BLaER1 treated with 17β-estradiol and CSF1 and Interleukin-3, amounts not matched to agents 10 nM and 100 nM (cell line): ENCODE results near the gene ITCH.
"Not testable (repeated sequence)": the region's sequence is repeated elsewhere in the genome, so short reads cannot be mapped to it uniquely, and the experiment has no call there.

Source experiments
- H3K27ac ChIP-seq, 11 experiments: shearing (Covaris generic); formaldehyde crosslinking; 2 replicates each; pipeline ENCODE4 v1.8.1; 2022
- H3K27me3 ChIP-seq, 11 experiments: shearing (Covaris generic); formaldehyde crosslinking; 2 replicates each; pipeline ENCODE4 v1.8.1; 2022
- H3K36me3 ChIP-seq, 11 experiments: shearing (Covaris generic); formaldehyde crosslinking; 2 replicates each; pipeline ENCODE4 v1.8.1; 2022
- H3K4me1 ChIP-seq, 10 experiments: shearing (Covaris generic); formaldehyde crosslinking; 2 replicates each; pipeline ENCODE4 v1.8.1; 2022
- H3K4me2 ChIP-seq, 11 experiments: shearing (Covaris generic); formaldehyde crosslinking; 2 replicates each; pipeline ENCODE4 v1.8.1; 2022
- H3K4me3 ChIP-seq, 10 experiments: shearing (Covaris generic); formaldehyde crosslinking; 2 replicates each; pipeline ENCODE4 v1.8.1; 2022
- H3K9ac ChIP-seq, 11 experiments: shearing (Covaris generic); formaldehyde crosslinking; 2 replicates each; pipeline ENCODE4 v1.8.1; 2022
- H3K9me3 ChIP-seq, 11 experiments: shearing (Covaris generic); formaldehyde crosslinking; replicated peaks in 1 of 11; 2 replicates each; pipeline ENCODE4 v1.8.1; 2022
- H4K20me1 ChIP-seq, 11 experiments: shearing (Covaris generic); formaldehyde crosslinking; 2 replicates each; pipeline ENCODE4 v1.8.1; 2022
- Cebpa-rat ChIP-seq, 11 experiments: shearing (Covaris generic); IDR thresholded peaks; 2 replicates each; pipeline ENCODE4 v1.8.1; 2022

ITCH gene

DNA sequence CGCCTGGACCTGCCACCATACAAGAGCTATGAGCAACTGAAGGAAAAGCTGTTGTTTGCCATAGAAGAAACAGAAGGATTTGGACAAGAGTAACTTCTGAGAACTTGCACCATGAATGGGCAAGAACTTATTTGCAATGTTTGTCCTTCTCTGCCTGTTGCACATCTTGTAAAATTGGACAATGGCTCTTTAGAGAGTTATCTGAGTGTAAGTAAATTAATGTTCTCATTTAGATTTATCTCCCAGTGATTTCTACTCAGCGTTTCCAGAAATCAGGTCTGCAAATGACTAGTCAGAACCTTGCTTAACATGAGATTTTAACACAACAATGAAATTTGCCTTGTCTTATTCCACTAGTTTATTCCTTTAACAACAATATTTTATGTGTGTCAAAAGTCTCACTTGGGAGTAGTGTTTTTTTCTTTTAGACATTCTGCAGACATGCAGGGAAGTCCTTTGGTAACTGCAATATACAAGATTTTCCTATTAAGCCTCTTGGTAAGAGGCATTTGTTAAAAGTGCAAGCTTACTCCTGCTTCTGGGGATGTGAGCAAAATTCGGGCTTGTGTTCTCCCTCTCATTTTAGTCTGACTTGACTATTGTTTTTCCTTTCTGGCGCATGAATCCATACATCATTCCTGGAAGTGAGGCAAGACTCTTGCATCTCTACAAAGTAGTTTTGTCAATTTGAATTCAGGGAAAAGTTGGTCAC is 144.8 kb downstream of the ITCH start:
- H3K36me3 ChIP-seq, result peaks cover 73 to 99% (median 93%) of the 10 kb centered on the region in 11 experiments

GRCh38 chr20:34510575-34510974 is 147.5 kb downstream of the ITCH start:
- no peak for TF ChIP-seq Cebpa-rat (IDR thresholded peaks at IDR 0.05)
- Histone ChIP-seq H4K20me1 (peaks cover 0 to 33% (median 3%) of the 10 kb centered on the region in 11 experiments; a peak in 8 of 22 replicates), H3K9me3 (no peaks in the 10 kb centered on the region), H3K36me3 (peaks cover 49 to 81% (median 66%) of the 10 kb centered on the region in 11 experiments), H3K27ac (no peak overlapping the region), H3K27me3 (no peaks in the 10 kb centered on the region), H3K4me1 (peaks cover 9 to 25% (median 13%) of the 10 kb centered on the region in 10 experiments), H3K9ac (no peak overlapping the region), H3K4me3 (no peak overlapping the region), H3K4me2 (no peak overlapping the region)

More for the DNA sequence above, 144.8 kb downstream of the ITCH start:
- Histone ChIP-seq H3K4me1 (0 out of 20 replicates have a peak, but pooled peaks cover 0 to 5% (median 0%) of the 10 kb centered on the region in 10 experiments), H3K9ac (no peak overlapping the region), H4K20me1 (peaks cover 0 to 29% (median 3%) of the 10 kb centered on the region in 11 experiments; a peak in 8 of 22 replicates), H3K27me3 (no peaks in the 10 kb centered on the region), H3K27ac (no peak overlapping the region), H3K4me2 (no peak overlapping the region), H3K9me3 (no peaks in the 10 kb centered on the region), H3K4me3 (no peak overlapping the region)
- no peak for TF ChIP-seq Cebpa-rat (IDR thresholded peaks at IDR 0.05)

DNA sequence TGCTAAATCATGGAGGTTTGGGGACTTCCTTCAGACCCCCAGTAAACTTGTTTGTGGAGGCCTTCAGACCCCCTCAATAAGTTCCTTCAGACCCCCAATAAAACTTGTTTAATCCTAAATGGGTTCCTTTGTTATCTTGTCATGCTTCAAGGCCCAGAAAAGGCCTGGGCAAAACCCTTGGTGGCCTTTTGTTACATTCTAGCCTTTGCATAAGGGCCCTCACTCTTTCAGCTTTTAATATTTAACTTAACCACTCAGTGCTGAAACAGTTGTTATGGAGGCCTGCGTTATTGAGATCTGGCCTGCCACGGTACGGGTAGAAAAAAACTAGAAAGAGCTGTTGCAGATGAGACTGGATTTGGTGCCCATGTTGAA is 148.8 kb downstream of the ITCH start:
- H3K4me2 ChIP-seq, result no peak overlapping the region
- H3K4me1 ChIP-seq, result peaks cover 10 to 28% (median 15%) of the 10 kb centered on the region in 10 experiments
- peaks cover 36 to 68% (median 53%) of the 10 kb centered on the region in 11 experiments for H3K36me3 ChIP-seq
- H3K9me3 ChIP-seq, result no peaks in the 10 kb centered on the region
- peaks cover 0 to 22% (median 0%) of the 10 kb centered on the region in 11 experiments; a peak in 5 of 22 replicates for H4K20me1 ChIP-seq
- no peak for TF ChIP-seq Cebpa-rat (IDR thresholded peaks at IDR 0.05)
- H3K27ac ChIP-seq, result no peak overlapping the region
- no peak overlapping the region for H3K9ac ChIP-seq
- H3K27me3 ChIP-seq, result no peaks in the 10 kb centered on the region
- H3K4me3 ChIP-seq, result no peak overlapping the region

DNA sequence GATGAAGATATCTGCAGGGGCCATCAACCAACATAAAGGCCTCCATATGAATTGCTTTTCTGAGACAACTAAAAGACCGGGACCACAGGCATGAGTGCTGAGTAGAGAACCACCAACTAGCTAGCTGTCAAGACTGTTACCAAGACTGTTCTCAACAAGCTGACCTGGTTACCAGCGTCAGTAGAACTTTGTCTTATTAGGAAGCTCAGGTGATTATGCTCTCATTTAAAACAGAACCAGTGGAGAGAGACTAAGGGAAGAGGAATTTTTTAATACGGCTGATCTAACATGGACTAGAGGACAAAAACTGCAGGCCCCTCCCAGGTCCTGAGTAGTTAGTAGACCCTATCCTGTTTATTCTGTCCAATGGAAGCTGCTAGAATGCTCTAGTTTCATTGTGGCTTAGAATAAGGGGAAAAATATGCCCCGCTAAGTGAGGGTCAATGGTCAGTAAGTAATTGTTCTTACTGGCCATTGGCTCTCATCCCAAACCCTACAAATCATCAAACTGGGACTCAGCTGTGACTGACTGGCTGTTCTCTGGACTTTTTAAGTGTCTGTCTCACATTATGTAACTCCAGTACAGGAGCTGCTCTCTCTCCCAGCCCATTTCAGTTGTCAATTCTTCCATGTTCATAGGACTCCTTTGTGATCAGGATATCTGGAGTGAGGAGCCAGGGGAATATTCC is 149.3 kb downstream of the ITCH start:
- Histone ChIP-seq H3K9me3 (no peaks in the 10 kb centered on the region), H3K27ac (peak overlapping the region in 1 of 11 experiments; percentile 7; a peak in 1 of 22 replicates), H4K20me1 (peaks cover 0 to 22% (median 0%) of the 10 kb centered on the region in 11 experiments; a peak in 7 of 22 replicates), H3K4me1 (peaks cover 12 to 30% (median 17%) of the 10 kb centered on the region in 10 experiments), H3K36me3 (peaks cover 31 to 62% (median 48%) of the 10 kb centered on the region in 11 experiments), H3K4me2 (no peak overlapping the region), H3K9ac (no peak overlapping the region), H3K4me3 (no peak overlapping the region), H3K27me3 (no peaks in the 10 kb centered on the region)
- no peak for TF ChIP-seq Cebpa-rat (IDR thresholded peaks at IDR 0.05)

DNA sequence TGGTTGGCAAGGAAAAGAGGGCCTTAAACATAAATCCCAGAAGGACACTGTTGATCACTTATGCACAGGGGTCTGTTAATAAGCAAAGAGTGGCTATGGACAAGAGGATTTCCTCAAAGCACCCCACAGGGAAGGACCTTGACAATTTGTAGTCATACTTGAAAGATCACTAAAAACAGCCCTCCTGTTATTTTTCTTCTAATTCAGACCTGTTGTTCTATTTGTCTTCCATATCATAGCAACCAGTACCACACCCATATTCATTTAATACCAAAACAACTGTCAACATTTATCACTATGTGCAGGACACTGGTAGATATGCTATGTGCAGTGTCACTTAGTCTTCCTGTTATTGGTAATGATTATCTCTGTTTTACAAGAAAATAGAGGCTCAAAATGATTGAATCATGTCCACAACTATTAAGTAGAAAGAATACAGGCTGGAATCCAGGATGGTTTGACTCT is 149.9 kb downstream of the ITCH start:
- H3K27me3 ChIP-seq, result no peaks in the 10 kb centered on the region
- H3K9ac ChIP-seq, result no peak overlapping the region
- peaks cover 17 to 36% (median 23%) of the 10 kb centered on the region in 10 experiments for H3K4me1 ChIP-seq
- no peak for TF ChIP-seq Cebpa-rat (IDR thresholded peaks at IDR 0.05)
- peak overlapping the region in 1 of 11 experiments; percentile 7; a peak in 1 of 22 replicates for H3K27ac ChIP-seq
- H3K36me3 ChIP-seq, result peaks cover 25 to 56% (median 42%) of the 10 kb centered on the region in 11 experiments
- H3K4me2 ChIP-seq, result no peak overlapping the region
- H4K20me1 ChIP-seq, result peaks cover 0 to 22% (median 6%) of the 10 kb centered on the region in 11 experiments; a peak in 11 of 22 replicates
- H3K4me3 ChIP-seq, result no peak overlapping the region
- no peaks in the 10 kb centered on the region for H3K9me3 ChIP-seq

GRCh38 chr20:34514034-34514433 is 151.0 kb downstream of the ITCH start:
- H3K9me3 ChIP-seq, H3K27me3 ChIP-seq, H3K27ac ChIP-seq, H3K4me3 ChIP-seq: not testable (repeated sequence)
- Histone ChIP-seq H3K36me3 (peaks cover 20 to 53% (median 37%) of the 10 kb centered on the region in 11 experiments), H4K20me1 (peaks cover 5 to 30% (median 15%) of the 10 kb centered on the region in 11 experiments; a peak in 13 of 22 replicates), H3K4me1 (peaks cover 24 to 45% (median 32%) of the 10 kb centered on the region in 10 experiments), H3K4me2 (peak overlapping the region in 2 of 11 experiments; percentile 76 to 84; a peak in 3 of 22 replicates), H3K9ac (peak overlapping the region in 1 of 11 experiments; percentile 92; a peak in 1 of 22 replicates)

- TF ChIP-seq Cebpa-rat (IDR thresholded peaks at IDR 0.05), result no peak
- H3K36me3 ChIP-seq, result peaks cover 15 to 53% (median 35%) of the 10 kb centered on the region in 11 experiments; a peak in 21 of 22 replicates
- no peaks in the 10 kb centered on the region for H3K9me3 ChIP-seq
- H3K27me3 ChIP-seq, result no peaks in the 10 kb centered on the region
- H3K9ac ChIP-seq, result peak overlapping the region; percentile 86 to 95 (median 90)
- peaks cover 9 to 35% (median 25%) of the 10 kb centered on the region in 11 experiments; a peak in 16 of 22 replicates for H4K20me1 ChIP-seq
- peaks cover 24 to 49% (median 34%) of the 10 kb centered on the region in 10 experiments for H3K4me1 ChIP-seq
- peak overlapping the region in 10 of 11 experiments; percentile 80 to 90 (median 88); a peak in 18 of 22 replicates for H3K27ac ChIP-seq
- H3K4me2 ChIP-seq, result peak overlapping the region; percentile 76 to 96 (median 90)
- peak overlapping the region; percentile 65 to 91 (median 84) for H3K4me3 ChIP-seq
Measured at GRCh38 chr20:34514897-34515483, 151.9 kb downstream of the ITCH start.

- H4K20me1 ChIP-seq, result peaks cover 10 to 42% (median 32%) of the 10 kb centered on the region in 11 experiments; a peak in 18 of 22 replicates
- H3K9me3 ChIP-seq, result no peaks in the 10 kb centered on the region
- no peaks in the 10 kb centered on the region for H3K27me3 ChIP-seq
- peaks cover 24 to 50% (median 34%) of the 10 kb centered on the region in 10 experiments for H3K4me1 ChIP-seq
- H3K9ac ChIP-seq, result peak overlapping the region; percentile 86 to 95 (median 90)
- peak in 3 of 11 experiments; percentile 17 to 49 (median 19); a peak in 3 of 22 replicates for TF ChIP-seq Cebpa-rat (IDR thresholded peaks at IDR 0.05)
- H3K36me3 ChIP-seq, result peaks cover 17 to 53% (median 33%) of the 10 kb centered on the region in 11 experiments; a peak in 21 of 22 replicates
- peak overlapping the region; percentile 76 to 96 (median 90) for H3K4me2 ChIP-seq
- peak overlapping the region; percentile 65 to 91 (median 84) for H3K4me3 ChIP-seq
- H3K27ac ChIP-seq, result peak overlapping the region; percentile 80 to 90 (median 87)
Measured at GRCh38 chr20:34515484-34516246, 152.6 kb downstream of the ITCH start.
